Occipital lobe (tissue), 2 donors: Measurements from ENCODE around the gene SLC48A1. TPM values are rescaled to one million over a fixed set of nuclear protein-coding genes. Genes with fewer than 3 reads are reported as not detected.

Source experiments
- DNase-seq: peaks from one replicate; lab custom pipeline; 2025; lab: John Stamatoyannopoulos, UW
- total RNA-seq: library from RNA; depleted of rRNA; stranded (reverse); fragments of >200 nt; gene quantifications from one replicate; pipeline ENCODE4 v1.2.3, GENCODE V29; 2014

SLC48A1 gene
- total RNA-seq, 1 donor from 2014 or later: 11.1 TPM

DNA sequence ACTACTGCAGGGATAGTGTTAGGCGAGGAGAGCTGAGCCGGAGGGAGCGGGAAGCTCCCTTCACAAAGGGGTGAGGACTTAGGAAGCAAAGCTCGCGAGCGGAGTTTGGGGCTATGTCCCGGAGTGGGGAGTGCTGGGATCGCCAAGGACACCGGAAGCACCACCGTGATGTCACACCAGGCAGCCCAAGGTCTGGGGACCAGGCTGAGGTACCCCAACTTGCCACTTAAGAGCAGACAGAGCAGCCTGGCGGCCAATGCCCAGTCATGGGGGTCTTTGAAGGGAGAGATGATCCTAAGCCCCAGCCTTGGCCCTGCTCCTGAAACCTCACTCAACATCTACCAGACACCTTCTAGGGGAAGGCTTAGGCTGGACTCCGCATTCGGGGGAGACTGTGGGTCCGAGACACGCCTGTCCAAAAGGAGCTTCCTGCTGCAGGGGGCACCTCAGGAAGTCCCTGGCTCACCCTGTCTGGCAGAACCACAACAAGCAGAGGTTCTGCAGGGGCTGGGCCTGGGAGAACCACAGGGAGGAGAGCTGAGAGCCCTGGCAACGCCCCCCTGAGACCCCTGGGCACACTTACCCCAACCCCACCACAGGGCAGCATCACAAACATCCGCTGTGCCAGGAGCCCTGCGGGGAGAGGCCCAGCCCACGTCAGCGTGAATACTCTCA lies 17.8 kb downstream of the SLC48A1 start:
- DNase-seq: no peak

- no peak for DNase-seq
Measured at GRCh38 chr12:47791351-47791746, 18.3 kb downstream of the SLC48A1 start.

DNA sequence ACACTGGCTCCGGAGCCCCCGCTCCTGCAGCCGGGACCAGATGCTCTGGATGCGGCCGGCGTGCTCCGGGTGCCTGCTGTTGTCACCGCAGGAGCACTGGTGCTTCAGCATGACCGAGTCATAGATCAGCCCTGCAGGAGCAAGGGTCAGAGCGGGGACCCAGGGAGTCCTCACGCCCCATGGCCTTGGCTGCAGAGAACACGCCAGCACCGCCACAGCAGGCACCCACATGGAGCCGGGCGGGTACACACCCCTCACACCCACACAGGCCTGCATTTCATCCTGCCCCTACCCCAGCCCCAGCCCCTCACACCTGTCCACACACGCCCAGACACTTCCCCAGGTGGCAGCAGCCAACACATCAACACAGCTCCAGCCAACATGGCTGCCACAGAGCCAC lies 18.8 kb downstream of the SLC48A1 start:
- DNase-seq: no peak

DNA sequence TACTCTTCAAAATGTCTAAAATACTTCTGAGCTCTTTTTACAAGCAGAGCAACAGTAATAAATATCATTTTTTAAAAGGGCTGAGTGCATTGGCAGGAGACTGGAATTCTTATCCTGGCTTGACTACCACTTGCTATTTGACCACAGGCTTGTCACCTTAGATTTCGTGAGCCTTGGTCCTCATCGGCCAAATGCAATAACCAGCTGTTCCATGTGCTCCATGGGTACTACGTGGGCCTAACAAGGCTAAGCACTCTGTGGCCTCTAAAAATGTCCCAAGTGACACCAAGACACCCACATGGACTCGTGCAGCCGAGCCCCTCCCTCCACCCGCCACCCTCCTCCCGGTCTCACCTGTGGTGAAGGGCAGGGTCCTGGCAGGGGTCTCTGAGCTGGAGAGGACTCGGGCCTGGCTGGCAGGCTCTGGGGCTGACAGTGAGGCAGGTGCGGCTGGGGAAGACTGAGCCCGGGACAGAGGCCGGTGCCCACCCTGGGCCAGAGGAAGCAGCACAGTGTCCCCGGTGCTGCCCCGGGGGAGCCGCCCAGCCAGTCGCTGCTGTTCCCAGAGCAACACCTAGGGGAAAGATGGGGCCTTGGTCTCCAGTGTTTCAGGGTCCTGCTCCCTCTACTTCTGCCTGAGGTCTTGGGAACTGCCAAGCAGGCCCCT lies 20.1 kb downstream of the SLC48A1 start:
- DNase-seq: no peak

GRCh38 chr12:47794679-47795078 lies 21.6 kb downstream of the SLC48A1 start:
- DNase-seq: no peak

- no peak for DNase-seq
Measured at GRCh38 chr12:47795121-47795813, 22.2 kb downstream of the SLC48A1 start.

GRCh38 chr12:47795814-47796411 lies 22.9 kb downstream of the SLC48A1 start:
- no peak for DNase-seq

DNA sequence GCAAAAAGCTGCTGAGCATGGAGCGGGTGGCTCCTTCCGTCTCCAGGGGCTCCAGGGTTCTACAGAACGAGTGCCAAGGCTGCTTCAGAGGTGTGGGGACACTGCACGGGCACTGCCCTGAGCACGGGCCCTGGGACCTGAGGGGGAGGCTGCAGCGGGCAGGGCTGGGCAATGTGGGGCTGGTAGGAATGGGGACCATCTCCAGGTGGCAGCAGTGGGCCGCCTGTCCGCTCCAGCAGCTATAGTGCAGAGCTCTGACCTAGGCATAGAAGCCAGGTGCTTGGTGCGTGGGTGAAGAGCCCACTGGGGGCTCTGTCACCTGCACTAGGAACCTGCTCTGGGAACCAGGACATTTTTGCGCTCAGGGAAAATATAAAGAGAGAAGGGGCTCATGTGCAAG lies 24.4 kb downstream of the SLC48A1 start:
- DNase-seq: no peak

DNA sequence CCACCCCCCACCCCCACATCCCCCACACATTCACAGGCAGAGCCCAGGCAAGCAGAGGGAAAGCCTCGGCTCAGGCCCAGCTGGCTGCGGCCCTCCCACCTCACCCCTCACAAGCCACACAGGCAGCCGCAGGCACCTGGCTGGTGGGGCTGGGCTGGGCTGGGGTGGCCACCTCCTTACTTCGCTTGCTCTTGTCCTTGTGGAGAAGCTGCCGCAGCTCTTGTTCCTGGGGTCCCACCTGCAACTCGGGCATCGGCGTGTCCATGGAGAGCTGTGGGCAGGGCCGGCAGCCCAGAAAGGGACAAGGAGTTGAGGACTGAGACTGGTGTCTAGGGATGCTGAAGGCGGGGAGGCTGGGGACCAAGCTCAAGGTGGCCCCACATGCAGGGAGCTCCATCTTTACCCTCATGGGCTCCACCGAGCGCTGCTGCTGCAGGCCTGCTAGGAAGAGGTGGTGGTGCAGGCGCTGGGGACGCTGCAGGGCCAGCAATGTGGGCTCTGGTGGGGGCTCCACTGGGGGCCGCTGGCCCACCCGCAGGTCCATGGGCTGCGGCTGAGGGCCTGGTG lies 25.4 kb downstream of the SLC48A1 start:
- no peak for DNase-seq

- peak; percentile 52 for DNase-seq
Measured at GRCh38 chr12:47799357-47799955, 26.4 kb downstream of the SLC48A1 start.

GRCh38 chr12:47800582-47800981 lies 27.5 kb downstream of the SLC48A1 start:
- DNase-seq: no peak

DNA sequence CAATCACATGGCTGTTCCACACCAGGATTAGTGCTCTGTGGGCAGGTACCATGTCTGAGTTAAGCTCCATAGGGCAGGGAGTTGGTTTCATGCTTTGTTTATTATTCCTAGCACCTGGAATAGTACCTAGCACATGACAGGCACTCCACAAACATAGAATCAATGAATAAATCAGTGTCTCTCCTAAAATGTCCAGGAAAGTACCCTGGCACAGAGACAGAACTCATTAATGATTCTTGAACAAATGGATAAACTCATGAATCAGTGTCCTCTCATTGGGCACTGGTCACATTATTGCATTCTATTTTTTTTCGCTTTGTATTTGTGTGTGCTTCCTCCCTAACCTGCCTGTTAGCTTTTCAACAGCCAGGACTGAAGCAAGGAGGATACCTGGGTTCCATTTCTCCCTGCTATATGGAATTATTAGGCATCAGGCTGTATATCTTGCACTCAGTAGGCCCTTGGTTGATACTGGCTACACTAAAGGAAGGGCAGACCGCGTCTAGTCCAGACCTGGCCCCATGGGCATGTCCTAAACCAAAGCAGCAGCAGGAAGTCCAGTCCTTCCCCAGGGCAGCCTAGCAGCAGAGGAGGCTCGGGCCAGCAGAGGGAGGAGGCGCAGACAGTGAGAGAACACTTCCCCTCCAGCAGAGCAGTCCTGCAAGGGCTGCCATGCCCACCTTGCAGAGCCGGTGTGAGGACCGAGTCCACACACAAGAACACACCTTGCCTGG lies 28.3 kb downstream of the SLC48A1 start:
- no peak for DNase-seq

GRCh38 chr12:47801904-47802246 lies 28.8 kb downstream of the SLC48A1 start:
- DNase-seq: no peak

DNA sequence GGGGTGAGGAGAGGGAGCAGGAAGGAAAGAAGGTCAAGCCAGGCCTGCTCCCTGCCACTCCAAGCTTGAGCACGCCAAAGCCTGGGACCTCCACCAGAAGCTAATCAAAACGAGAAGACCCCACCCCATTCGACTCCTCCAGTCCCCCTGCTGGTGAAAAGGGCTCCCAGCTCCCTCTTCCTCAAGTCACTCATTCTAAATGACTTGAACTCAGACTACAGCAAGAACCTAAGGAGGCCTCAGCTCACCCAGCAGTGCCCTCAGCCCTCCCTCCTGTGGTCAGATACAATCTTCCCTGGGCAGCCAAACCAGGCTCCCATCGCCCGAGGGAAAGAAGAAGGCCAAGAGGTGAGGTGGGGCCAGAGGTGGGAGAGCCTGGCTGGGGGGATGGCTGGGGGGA lies 29.3 kb downstream of the SLC48A1 start:
- no peak for DNase-seq

DNA sequence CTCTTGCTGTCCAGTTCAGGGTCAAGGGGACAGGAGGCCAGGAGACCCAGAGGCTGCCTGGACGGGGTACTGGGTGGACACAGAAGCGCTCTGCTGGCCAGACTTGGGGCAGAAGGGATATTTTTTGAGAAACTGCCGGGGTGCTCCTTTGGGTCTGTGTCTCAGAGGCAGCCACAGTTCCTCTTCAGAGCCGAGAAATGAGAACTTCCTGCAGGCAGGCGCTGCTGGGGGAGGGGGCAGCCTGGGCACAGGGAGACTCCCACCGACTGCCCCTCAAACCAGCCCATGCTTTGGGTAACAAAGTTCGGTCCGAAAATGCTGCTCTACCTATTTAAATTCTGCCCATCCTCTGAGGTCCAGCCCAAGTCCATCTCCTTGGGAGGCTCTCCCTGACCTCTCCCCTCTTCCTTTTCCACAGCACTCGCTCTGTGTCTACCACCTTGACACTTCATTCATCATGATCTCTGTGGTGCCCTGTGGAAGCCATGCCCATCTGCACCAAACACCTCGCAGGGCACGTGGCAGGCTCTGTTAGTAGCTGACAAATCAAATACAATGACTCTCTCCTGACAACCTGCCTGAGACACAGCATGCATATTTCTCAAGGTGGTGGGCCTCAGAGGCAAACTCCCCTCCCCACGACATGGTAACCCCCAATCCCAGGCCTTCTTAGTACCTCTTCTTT lies 30.3 kb downstream of the SLC48A1 start:
- no peak for DNase-seq

DNA sequence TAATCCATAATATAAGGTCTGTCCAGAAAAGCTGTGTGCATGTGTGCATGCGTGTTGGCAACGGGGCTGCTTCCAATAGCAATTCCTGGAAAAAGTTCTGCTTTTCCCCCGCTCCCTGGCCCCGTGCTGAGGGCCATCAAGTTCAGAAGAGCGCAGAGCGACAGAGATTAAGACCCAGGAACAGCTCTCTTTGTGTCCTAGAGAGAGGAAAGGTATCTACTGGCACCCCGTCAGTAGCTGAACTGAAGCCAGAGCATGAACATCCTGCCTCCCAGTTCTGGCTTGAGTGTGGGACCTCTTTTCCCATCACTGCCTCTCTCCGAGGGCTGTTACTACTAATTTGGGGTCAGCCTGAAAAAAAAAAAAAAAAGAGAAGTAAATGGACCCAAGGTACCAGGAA lies 31.1 kb downstream of the SLC48A1 start:
- no peak for DNase-seq

GRCh38 chr12:47805417-47805816 lies 32.4 kb downstream of the SLC48A1 start:
- DNase-seq: no peak

- no peak for DNase-seq
Measured at GRCh38 chr12:47807338-47807737, 34.3 kb downstream of the SLC48A1 start.

- DNase-seq: no peak
Measured at GRCh38 chr12:47808050-47808449, 35.0 kb downstream of the SLC48A1 start.

GRCh38 chr12:47808574-47809365 lies 35.7 kb downstream of the SLC48A1 start:
- no peak for DNase-seq
